Gastrocnemius medialis (tissue), 4 donors: ENCODE data around the gene SLC16A8.

Experiments
- CTCF ChIP-seq, 5 experiments: fragments of 450-650 bp in 3 of 5; fragments of 200-600 bp in 2 of 5; sonication (generic) in 2 of 5; IDR thresholded peaks in 4 of 5; conservative IDR thresholded peaks in 1 of 5; 1 replicate in 4 of 5; 2 replicates in 1 of 5; pipeline ENCODE4 v1.5.1; 2016 to 2019; ENCODE audit warnings: antibody characterized with exemption in 5 of 5, mild to moderate bottlenecking in 3 of 5, moderate library complexity in 3 of 5
- POLR2A ChIP-seq, 2 donors: fragments of 450-650 bp; IDR thresholded peaks; one replicate each; pipeline ENCODE4 v1.6.1; 2017; ENCODE audit warnings: antibody characterized with exemption in 2 of 2, mild to moderate bottlenecking in 2 of 2, moderate library complexity in 2 of 2

- no peak for TF ChIP-seq CTCF (IDR thresholded peaks at IDR 0.05 in 4 of 5, conservative IDR thresholded peaks at IDR 0.05 in 1 of 5)
- no peak for TF ChIP-seq POLR2A (IDR thresholded peaks at IDR 0.05)
Measured at GRCh38 chr22:38074181-38075104, 9.5 kb downstream of the SLC16A8 start.
